Measurements from ENCODE around the gene TMEM132C. TPM values are rescaled to one million over a fixed set of nuclear protein-coding genes. Genes with fewer than 3 reads are reported as not detected.

The TMEM132C gene
- total and polyA plus RNA-seq, 2 donors (not counting 3 experiments of a cell fraction or from before 2014, with no cell fraction given) = not detected

GRCh38 chr12:128298091-128298748 lies 31.2 kb downstream of the TMEM132C start:
- ChIA-PET CTCF (no interaction called here), POLR2A (no interaction called here)
- Histone ChIP-seq H3K9me3 (replicated peaks; ENCODE audit: control insufficient read depth, insufficient read depth, low read length) (peaks cover 8% of the 10 kb centered on the region), H2AFZ (ENCODE audit: low read depth, low read length) (no peak overlapping the region), H3K36me3 (ENCODE audit: control insufficient read depth in 2 of 2, extremely low read depth in 1 of 2, insufficient read depth in 2 of 2, low read length in 2 of 2) (no peaks in the 10 kb centered on the region), H3K9me1 (replicated peaks; ENCODE audit: control insufficient read depth, extremely low read depth, insufficient read depth, low read length) (no peaks in the 10 kb centered on the region), H3K4me3 (replicated peaks in 1 of 3; ENCODE audit: insufficient read depth in 1 of 3, low read depth in 1 of 3, low read length in 3 of 3) (no peak overlapping the region), H3K27ac (ENCODE audit: insufficient read depth, low read depth, low read length) (no peak overlapping the region), H3K79me2 (ENCODE audit: control insufficient read depth, insufficient read depth, low read length) (no peaks in the 10 kb centered on the region), H3K4me1 (ENCODE audit: control insufficient read depth, extremely low read depth, insufficient read depth, low read length) (no peaks in the 10 kb centered on the region), H3K9ac (replicated peaks; ENCODE audit: extremely low read depth, insufficient read depth, low read length) (no peak overlapping the region), H3K27me3 (ENCODE audit: control insufficient read depth in 2 of 2, insufficient read depth in 2 of 2, low read length in 2 of 2) (no peaks in the 10 kb centered on the region), H4K20me1 (replicated peaks; ENCODE audit: control insufficient read depth, extremely low read depth, insufficient read depth, low read length) (no peaks in the 10 kb centered on the region), H3K4me2 (ENCODE audit: insufficient read depth, low read length) (no peak overlapping the region)
- FAIRE-seq (no peak), DNase-seq (ENCODE audit: low read depth, low spot score) (no peak)
- intact Hi-C loops (cut with micrococcal nuclease) (no loop called here), dilution Hi-C loops (cut with MboI; ENCODE audit: extremely low pct_ligation_motif_present, low sequenced_read_pairs) (no loop called here)
- no peak for TF ChIP-seq MAX (IDR thresholded peaks at IDR 0.05; ENCODE audit: insufficient read depth, insufficient read length)
- TF ChIP-seq EZH2 (IDR thresholded peaks at IDR 0.05; ENCODE audit: borderline replicate concordance, low read depth, low read length, severe bottlenecking) = no peak
- TF ChIP-seq JUN (IDR thresholded peaks at IDR 0.05; ENCODE audit: borderline replicate concordance, insufficient read depth, insufficient read length, low read depth) = no peak
- TF ChIP-seq GATA2 (IDR thresholded peaks at IDR 0.05; ENCODE audit: insufficient read depth, insufficient read length, low read depth, low read length) = no peak
- no peak for TF ChIP-seq POLR2A (IDR thresholded peaks at IDR 0.05; ENCODE audit: low read depth, low read length)
- TF ChIP-seq FOS (IDR thresholded peaks at IDR 0.05; ENCODE audit: borderline replicate concordance, insufficient read depth, low read length) = no peak
- TF ChIP-seq MYC (IDR thresholded peaks at IDR 0.05; ENCODE audit: low read depth, low read length) = no peak
- TF ChIP-seq POLR2AphosphoS5 (IDR thresholded peaks at IDR 0.05; ENCODE audit: insufficient read depth, low read depth, low read length) = no peak
- no peak for TF ChIP-seq CTCF (IDR thresholded peaks at IDR 0.05; ENCODE audit: extremely low read depth in 1 of 2, insufficient read depth in 1 of 2, low read depth in 1 of 2, low read length in 2 of 2)
- no TSS peak for BruUV-seq (replicated peaks)

All from endothelial cell of umbilical vein (primary cell).